Measurements from ENCODE around the gene GPALPP1. TPM values are rescaled to one million over a fixed set of nuclear protein-coding genes. Genes with fewer than 3 reads are reported as not detected.
"Not testable (repeated sequence)": the region's sequence is repeated elsewhere in the genome, so short reads cannot be mapped to it uniquely, and the experiment has no call there.

GPALPP1 gene
- 10 to 100 TPM; 16.2 to 25.2 TPM for total RNA-seq

DNA sequence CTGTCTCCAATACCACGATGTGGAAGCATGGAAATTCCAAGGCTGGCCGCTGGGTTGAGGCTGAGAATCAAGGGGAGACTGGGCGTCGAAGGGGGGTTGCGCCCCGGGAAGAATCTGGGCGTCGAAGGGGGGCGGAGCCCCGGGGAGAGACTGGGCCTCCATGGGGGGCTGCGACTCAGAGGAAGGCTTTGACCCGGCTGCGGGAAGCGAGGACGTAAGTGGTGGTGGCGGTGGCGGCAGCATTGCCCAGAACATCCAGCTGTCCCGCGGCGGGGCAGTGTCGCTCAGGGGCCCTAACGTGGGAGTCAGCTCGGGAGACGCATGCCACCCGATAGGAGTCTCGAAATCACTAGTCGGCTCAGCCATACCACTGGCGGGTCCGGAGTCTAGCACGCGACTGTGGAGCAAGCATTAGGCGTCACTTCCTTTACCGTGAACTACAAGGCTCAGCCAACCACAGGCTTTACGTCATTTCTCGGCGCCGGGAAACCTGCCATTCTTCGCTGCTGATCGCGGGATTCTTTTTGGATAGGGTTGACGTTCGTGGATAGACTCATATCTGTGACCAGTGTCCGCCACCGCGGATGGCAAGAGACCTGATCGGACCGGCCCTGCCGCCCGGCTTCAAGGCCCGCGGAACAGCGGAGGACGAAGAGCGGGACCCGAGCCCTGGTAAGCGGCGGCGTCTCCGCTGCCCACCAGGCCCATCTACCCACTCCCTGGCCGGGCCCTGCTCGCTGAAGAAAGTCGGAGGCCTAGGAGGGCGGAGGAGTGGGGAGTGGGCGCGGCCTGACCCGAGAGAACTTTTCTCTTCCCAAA is at the start of gene GPALPP1, which contains the start of gene NUFIP1:
TSS of gene GPALPP1 (plus strand) at position 468 of the 819 bp plus-strand sequence. CDS start at position 585, 117 bp downstream.
TSS of gene NUFIP1 (minus strand) at position 401 of the 819 bp plus-strand sequence. CDS start at position 366, 35 bp downstream.
- Histone ChIP-seq H3K27me3 (no peaks in the 10 kb centered on the region), H3K27ac (peak within 1 kb of the TSS; percentile 66 to 89 (median 69)), H3K4me1 (peaks cover 21% of the 10 kb centered on the region), H3K4me3 (peak within 1 kb of the TSS; percentile 47 to 99), H3K36me3 (replicated peaks in 1 of 2; ENCODE audit: insufficient read depth in 1 of 2, low read depth in 2 of 2) (no peaks in the 10 kb centered on the region), H3K9me3 (no peaks in the 10 kb centered on the region)
- TF ChIP-seq POLR2A (IDR thresholded peaks at IDR 0.05) (peak in 2 of 3 donors; percentile 74 to 85), CTCF (IDR thresholded peaks at IDR 0.05) (peak in 3 of 7 experiments; percentile 24 to 37 (median 33))
- 0% methylated on average over 14 to 63 of the region's 66 CpGs for WGBS, 2 donors
- intact Hi-C loops (cut with DNase I): no loop called here
- DNase-seq (peak; percentile 91 to 96 (median 94)), ATAC-seq (peak; percentile 99)

DNA sequence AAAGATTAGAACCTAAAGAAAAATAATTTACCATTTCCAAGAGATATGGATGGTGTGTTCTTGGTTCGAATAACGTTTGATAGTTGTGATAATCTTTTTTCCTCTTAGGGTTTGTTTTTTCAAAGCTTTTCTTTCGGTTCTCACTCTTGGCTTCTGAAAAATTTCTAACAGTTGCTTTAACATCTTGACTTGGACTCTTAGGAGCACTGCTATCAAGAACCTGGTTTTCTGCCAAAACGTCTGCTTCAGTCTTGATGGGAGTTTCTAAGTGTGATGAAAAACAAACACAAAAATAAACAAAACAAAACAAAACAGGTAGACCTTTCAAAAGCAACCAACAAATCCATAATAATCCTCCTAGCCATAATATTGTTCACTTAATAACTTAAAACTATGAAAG is 45.9 kb upstream of the GPALPP1 start:
- intact Hi-C loops (cut with DNase I); DNase-seq; H3K4me1 ChIP-seq; H3K27me3 ChIP-seq; H3K27ac ChIP-seq; H3K36me3 ChIP-seq (replicated peaks in 1 of 2; ENCODE audit: insufficient read depth in 1 of 2, low read depth in 2 of 2); ATAC-seq; H3K9me3 ChIP-seq; H3K4me3 ChIP-seq: not testable (repeated sequence)
- 31 to 37% methylated on average over 4 of the region's 4 CpGs for WGBS, 2 donors

- Histone ChIP-seq H3K27ac (no peak overlapping the region), H3K4me3 (no peak overlapping the region), H3K36me3 (replicated peaks in 1 of 2; ENCODE audit: insufficient read depth in 1 of 2, low read depth in 2 of 2) (no peaks in the 10 kb centered on the region), H3K9me3 (no peaks in the 10 kb centered on the region), H3K4me1 (peaks cover 15% of the 10 kb centered on the region), H3K27me3 (no peaks in the 10 kb centered on the region)
- TF ChIP-seq POLR2A (IDR thresholded peaks at IDR 0.05) (no peak), CTCF (IDR thresholded peaks at IDR 0.05) (no peak)
- intact Hi-C loops (cut with DNase I): no loop called here
- DNase-seq (no peak), ATAC-seq (no peak)
Observed at GRCh38 chr13:44951184-44951583, 38.2 kb upstream of the GPALPP1 start.

DNA sequence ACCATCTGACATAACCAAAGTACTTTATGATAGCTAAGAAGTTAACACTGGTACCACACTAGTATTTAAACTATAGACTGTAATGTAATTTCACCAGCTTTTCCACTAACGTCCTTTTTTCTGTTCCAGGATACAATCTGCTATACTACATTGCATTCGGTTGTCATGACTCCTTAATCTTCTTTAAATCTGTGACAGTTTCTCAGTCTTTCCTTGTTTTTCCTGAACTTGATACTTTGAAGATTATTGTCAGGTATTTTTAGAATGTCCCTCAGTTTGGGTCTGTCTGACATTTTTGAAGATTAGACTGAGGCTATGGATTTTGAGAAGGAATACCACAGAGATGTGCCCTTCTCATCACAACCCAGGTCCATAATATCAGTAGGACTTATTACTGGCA is 36.7 kb upstream of the GPALPP1 start:
- Histone ChIP-seq H3K9me3 (no peaks in the 10 kb centered on the region), H3K36me3 (replicated peaks in 1 of 2; ENCODE audit: insufficient read depth in 1 of 2, low read depth in 2 of 2) (no peaks in the 10 kb centered on the region), H3K27ac (no peak overlapping the region), H3K4me3 (no peak overlapping the region), H3K4me1 (peaks cover 15% of the 10 kb centered on the region), H3K27me3 (no peaks in the 10 kb centered on the region)
- ATAC-seq (no peak), DNase-seq (no peak)
- WGBS, 2 donors: 83 to 92% methylated on average over 2 of the region's 2 CpGs
- intact Hi-C loops (cut with DNase I): no loop called here
- TF ChIP-seq CTCF (IDR thresholded peaks at IDR 0.05): no peak
- no peak for TF ChIP-seq POLR2A (IDR thresholded peaks at IDR 0.05)

DNA sequence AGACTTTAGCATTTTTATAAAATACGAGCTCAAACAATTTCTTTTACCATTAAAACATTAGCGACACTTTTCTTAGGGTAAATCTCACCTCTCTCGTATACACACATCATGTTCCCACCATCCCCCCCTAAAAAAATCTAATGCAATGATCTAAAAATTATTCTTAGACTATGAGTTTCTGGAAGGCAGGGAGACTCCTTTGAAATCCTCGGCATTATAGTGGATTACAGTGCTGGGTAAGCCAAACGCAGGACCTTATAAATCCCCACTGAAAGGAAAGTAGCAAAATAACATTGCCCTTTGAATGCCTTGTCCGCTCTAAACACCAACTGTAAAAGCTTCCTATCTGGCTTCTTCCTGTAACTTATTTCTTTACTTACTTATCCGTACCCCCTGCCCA is 35.1 kb upstream of the GPALPP1 start:
- Histone ChIP-seq H3K4me1 (peaks cover 15% of the 10 kb centered on the region), H3K27me3 (no peaks in the 10 kb centered on the region), H3K4me3 (no peak overlapping the region), H3K27ac (peak overlapping the region in 1 of 4 donors; percentile 75), H3K9me3 (no peaks in the 10 kb centered on the region), H3K36me3 (replicated peaks in 1 of 2; ENCODE audit: insufficient read depth in 1 of 2, low read depth in 2 of 2) (peaks cover 0 to 1% of the 10 kb centered on the region in 2 donors)
- DNase-seq (no peak), ATAC-seq (no peak)
- intact Hi-C loops (cut with DNase I): no loop called here
- 91 to 92% methylated on average over 7 of the region's 7 CpGs for WGBS, 2 donors
- TF ChIP-seq CTCF (IDR thresholded peaks at IDR 0.05) (no peak), POLR2A (IDR thresholded peaks at IDR 0.05) (no peak)
